K562 (cell line): ENCODE results near the gene PRKACG. TPM values are rescaled to one million over a fixed set of nuclear protein-coding genes. Genes with fewer than 3 reads are reported as not detected.
A peak's percentile ranks its signal among the peaks of the same experiment; 100 is the strongest.

ENCODE experiments used
- ATAC-seq: fragments of 200-7000 bp; cut with Tn5 transposase; 3 replicates; pipeline ENCODE4 v1.9.1; 2020; ENCODE audit warnings: moderate library complexity
- BruUV-seq: library from RNA; stranded (reverse); fragments of 400-500 nt; replicated peaks from 2 replicates; lab custom pipeline; 2021; lab: Mats Ljungman, UMichigan
- CTCF ChIA-PET: fragments of 300-600 bp; formaldehyde crosslinking; extraction: SDS; loops from one replicate; lab custom pipeline; 2021; ENCODE audit warnings: low intra/inter-chr PET ratio; lab: Yijun Ruan, JAX
- POLR2A ChIA-PET: fragments of 300-600, 350-650 bp; sonication (Branson Sonifier 250); formaldehyde crosslinking; extraction: SDS; loops from one replicate; lab custom pipeline; 2021; ENCODE audit warnings: antibody characterized with exemption, inconsistent platforms; lab: Yijun Ruan, JAX
- DNase-seq, 4 experiments: peaks; one replicate each; pipeline versions ENCODE4 v3.0.0 to v3.0.0-alpha.2; 2011 to 2018; ENCODE audit warnings: low spot score in 3 of 4, mixed read lengths in 3 of 4; ENCODE audit errors: extremely low read depth in 1 of 4
- FAIRE-seq: peaks from 2 replicates; lab custom pipeline; 2011; peaks lifted over from hg19 to GRCh38; lab: Jason Lieb, UNC
- H2AFZ ChIP-seq: 2 replicates; pipeline ENCODE4 v1.6.0; 2011; ENCODE audit warnings: low read depth, low read length, control low read depth, inconsistent platforms
- H3K27ac ChIP-seq: fragments of 200-600 bp; 3 replicates; pipeline ENCODE4 v1.8.0; 2011; ENCODE audit warnings: low read depth, mild to moderate bottlenecking, control low read depth, inconsistent platforms, low read length, moderate library complexity, mixed read lengths; ENCODE audit errors: extremely low read depth
- H3K27me3 ChIP-seq, 2 experiments: fragments of 300-600 bp in 1 of 2; 2 replicates in 1 of 2; 3 replicates in 1 of 2; pipeline versions ENCODE4 v1.6.0 to v1.8.0; 2011; ENCODE audit warnings: inconsistent platforms in 2 of 2, low read length in 2 of 2, mild to moderate bottlenecking in 1 of 2, mixed read lengths in 1 of 2, moderate library complexity in 1 of 2; ENCODE audit not compliant: control insufficient read depth in 2 of 2, insufficient read depth in 2 of 2
- H3K36me3 ChIP-seq: fragments of 300-600 bp; 3 replicates; pipeline ENCODE4 v1.8.0; 2011; ENCODE audit warnings: mild to moderate bottlenecking, low read length, inconsistent platforms; ENCODE audit not compliant: control insufficient read depth, insufficient read depth
- H3K4me1 ChIP-seq, 2 experiments: fragments of 200-600 bp in 1 of 2; replicated peaks in 1 of 2; 2 replicates in 1 of 2; 3 replicates in 1 of 2; pipeline versions ENCODE4 v1.5.1 to v1.8.0; 2011; ENCODE audit warnings: inconsistent platforms in 2 of 2, low read length in 2 of 2, mild to moderate bottlenecking in 1 of 2, mixed read lengths in 1 of 2, moderate library complexity in 1 of 2; ENCODE audit not compliant: control insufficient read depth in 2 of 2, insufficient read depth in 2 of 2
- H3K4me2 ChIP-seq: 2 replicates; pipeline ENCODE4 v1.6.1; 2011; ENCODE audit warnings: low read length, control low read depth, inconsistent platforms, mixed read lengths; ENCODE audit not compliant: insufficient read depth
- H3K4me3 ChIP-seq: fragments of 200-600 bp; sonication (generic), shearing (Covaris generic); 2 replicates; pipeline ENCODE4 v1.5.1; 2016; ENCODE audit warnings: control low read depth, inconsistent platforms
- H3K79me2 ChIP-seq: fragments of 200-600 bp; 3 replicates; pipeline ENCODE4 v1.8.0; 2011; ENCODE audit warnings: low read length, inconsistent platforms; ENCODE audit not compliant: control insufficient read depth, insufficient read depth
- H3K9ac ChIP-seq, 2 experiments: 2 replicates each; pipeline versions ENCODE4 v1.6.0 to v1.6.1; 2011; ENCODE audit warnings: low read depth in 2 of 2, low read length in 2 of 2, control low read depth in 1 of 2, inconsistent platforms in 1 of 2, mild to moderate bottlenecking in 1 of 2, mixed read lengths in 1 of 2; ENCODE audit not compliant: insufficient read depth in 1 of 2
- H3K9me1 ChIP-seq: one replicate; pipeline ENCODE4 v1.6.0; 2011; ENCODE audit warnings: inconsistent platforms, mild to moderate bottlenecking, low read length, moderate library complexity; ENCODE audit not compliant: control insufficient read depth, insufficient read depth
- H3K9me3 ChIP-seq: replicated peaks from 2 replicates; pipeline ENCODE4 v1.5.1; 2011; ENCODE audit warnings: low read depth, low read length, inconsistent platforms; ENCODE audit not compliant: control insufficient read depth, insufficient read depth
- H4K20me1 ChIP-seq: replicated peaks from 2 replicates; pipeline ENCODE4 v1.6.1; 2011; ENCODE audit warnings: low read length, inconsistent platforms, mixed read lengths; ENCODE audit not compliant: control insufficient read depth, insufficient read depth
- HLTF ChIP-seq: fragments of 450-650 bp; IDR thresholded peaks from 2 replicates; pipeline ENCODE4 v1.6.1; 2016
- WGBS: fragments of 100-300 bp; shearing (Covaris generic); methylation state at CpG from one replicate; pipeline ENCODE4 v1.1.6; 2016; ENCODE audit warnings: low coverage, mixed read lengths; ENCODE audit not compliant: insufficient coverage; ENCODE audit errors: missing lambda C conversion rate; 5-methylcytosine and 5-hydroxymethylcytosine counted together
- in situ Hi-C: fragments of 300-500 bp; cut with MboI; formaldehyde crosslinking; loops from 4 replicates; pipeline ENCODE4 v1.15.0; 2018; ENCODE audit warnings: inconsistent platforms, mixed read lengths
- intact Hi-C: fragments of 100-400 bp; cut with micrococcal nuclease; formaldehyde crosslinking; loops from 2 replicates; pipeline ENCODE4 v1.14.2; 2022
- polyA plus RNA-seq, 8 experiments: library from polyadenylated mRNA; depleted of rRNA in 4 of 8; stranded (reverse) in 5 of 8; unstranded in 3 of 8; fragments of >200 nt; fragmentation: Nextera tagmentation in 2 of 8; fragmentation: Illumina TruSeq in 1 of 8; extraction: Ambion mirVana in 2 of 8; extraction: Trizol in 1 of 8; gene quantifications; 2 replicates each; pipeline versions ENCODE4 v1.2.1 to v1.2.3, GENCODE V29; 2011 to 2014; ENCODE audit warnings: inconsistent platforms in 1 of 8, missing spikeins in 1 of 8
- total RNA-seq, 7 experiments: library from RNA; depleted of rRNA in 6 of 7; stranded (reverse); fragments of >200 nt in 6 of 7; fragmentation: Illumina TruSeq in 2 of 7; extraction: Trizol in 2 of 7; gene quantifications; 2 replicates each; pipeline versions ENCODE4 v1.2.1 to v1.2.3, GENCODE V29; 2011 to 2021; ENCODE audit warnings: low replicate concordance in 1 of 7
- TF ChIP-seq, protein P1 (sequence below): fragments of 450-650 bp; IDR thresholded peaks from 2 replicates; pipeline ENCODE4 v1.6.1; 2017; ENCODE audit warnings: antibody characterized with exemption, mild to moderate bottlenecking

Gene PRKACG
- total and polyA plus RNA-seq, 9 of the 15 experiments (the other 6 are each of a cell fraction or from before 2014, with no cell fraction given) = not detected

DNA sequence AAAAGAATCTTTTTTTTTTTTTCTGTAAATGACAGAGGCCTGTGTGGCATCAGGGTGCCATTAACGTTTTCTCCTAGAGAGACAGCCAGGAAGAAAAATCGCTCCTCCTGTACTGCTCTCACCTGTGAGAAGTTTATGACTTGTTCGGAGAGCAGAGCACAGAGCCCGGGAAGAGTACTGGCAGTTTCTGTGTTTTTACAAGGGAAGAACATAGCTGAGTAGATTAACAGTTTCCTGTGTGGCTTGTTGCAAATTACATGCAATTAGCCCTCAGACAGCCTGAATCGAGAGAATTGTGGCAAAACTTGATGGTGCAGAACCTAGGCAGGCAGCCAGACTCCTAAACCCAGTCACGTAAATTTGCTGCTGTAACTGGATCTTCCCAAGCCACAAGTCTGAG, 32.1 kb downstream of the PRKACG start:
- H3K9ac ChIP-seq = peak overlapping the region; percentile 8 to 80; a peak in 2 of 4 replicates
- no peaks in the 10 kb centered on the region for H4K20me1 ChIP-seq
- no peak; the same call in 1 of the 3 replicates for ATAC-seq
- no peaks in the 10 kb centered on the region for H3K9me3 ChIP-seq
- in situ Hi-C loops (no loop called here), intact Hi-C loops (no loop called here)
- CTCF ChIA-PET = no interaction called here
- POLR2A ChIA-PET = interaction anchor here (0.7 kb wide), 1 partner anchor 17 kb away, joined by 3 read pairs; no protein-coding TSS in a partner anchor
- no TSS peak for BruUV-seq
- WGBS = 31% methylated on average over 6 of the region's 6 CpGs
- H3K9me1 ChIP-seq = no peaks in the 10 kb centered on the region
- H3K79me2 ChIP-seq = no peaks in the 10 kb centered on the region
- peak overlapping the region; percentile 26; the same call in 1 of the 2 replicates for H3K4me2 ChIP-seq
- peak overlapping the region; percentile 46 for H3K27ac ChIP-seq
- no peak overlapping the region for H3K4me3 ChIP-seq
- DNase-seq = no peak
- H2AFZ ChIP-seq = peak overlapping the region; percentile 25; the same call in 1 of the 2 replicates
- H3K36me3 ChIP-seq = no peaks in the 10 kb centered on the region
- no peak for TF ChIP-seq HLTF
- TF ChIP-seq, protein P1, sequence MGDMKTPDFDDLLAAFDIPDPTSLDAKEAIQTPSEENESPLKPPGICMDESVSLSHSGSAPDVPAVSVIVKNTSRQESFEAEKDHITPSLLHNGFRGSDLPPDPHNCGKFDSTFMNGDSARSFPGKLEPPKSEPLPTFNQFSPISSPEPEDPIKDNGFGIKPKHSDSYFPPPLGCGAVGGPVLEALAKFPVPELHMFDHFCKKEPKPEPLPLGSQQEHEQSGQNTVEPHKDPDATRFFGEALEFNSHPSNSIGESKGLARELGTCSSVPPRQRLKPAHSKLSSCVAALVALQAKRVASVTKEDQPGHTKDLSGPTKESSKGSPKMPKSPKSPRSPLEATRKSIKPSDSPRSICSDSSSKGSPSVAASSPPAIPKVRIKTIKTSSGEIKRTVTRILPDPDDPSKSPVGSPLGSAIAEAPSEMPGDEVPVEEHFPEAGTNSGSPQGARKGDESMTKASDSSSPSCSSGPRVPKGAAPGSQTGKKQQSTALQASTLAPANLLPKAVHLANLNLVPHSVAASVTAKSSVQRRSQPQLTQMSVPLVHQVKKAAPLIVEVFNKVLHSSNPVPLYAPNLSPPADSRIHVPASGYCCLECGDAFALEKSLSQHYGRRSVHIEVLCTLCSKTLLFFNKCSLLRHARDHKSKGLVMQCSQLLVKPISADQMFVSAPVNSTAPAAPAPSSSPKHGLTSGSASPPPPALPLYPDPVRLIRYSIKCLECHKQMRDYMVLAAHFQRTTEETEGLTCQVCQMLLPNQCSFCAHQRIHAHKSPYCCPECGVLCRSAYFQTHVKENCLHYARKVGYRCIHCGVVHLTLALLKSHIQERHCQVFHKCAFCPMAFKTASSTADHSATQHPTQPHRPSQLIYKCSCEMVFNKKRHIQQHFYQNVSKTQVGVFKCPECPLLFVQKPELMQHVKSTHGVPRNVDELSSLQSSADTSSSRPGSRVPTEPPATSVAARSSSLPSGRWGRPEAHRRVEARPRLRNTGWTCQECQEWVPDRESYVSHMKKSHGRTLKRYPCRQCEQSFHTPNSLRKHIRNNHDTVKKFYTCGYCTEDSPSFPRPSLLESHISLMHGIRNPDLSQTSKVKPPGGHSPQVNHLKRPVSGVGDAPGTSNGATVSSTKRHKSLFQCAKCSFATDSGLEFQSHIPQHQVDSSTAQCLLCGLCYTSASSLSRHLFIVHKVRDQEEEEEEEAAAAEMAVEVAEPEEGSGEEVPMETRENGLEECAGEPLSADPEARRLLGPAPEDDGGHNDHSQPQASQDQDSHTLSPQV = 0 out of 2 replicates have a peak, but pooled peaks have one; percentile 17
- peaks cover 11 to 59% of the 10 kb centered on the region in 2 experiments; a peak in 4 of 5 replicates for H3K4me1 ChIP-seq
- H3K27me3 ChIP-seq = no peaks in the 10 kb centered on the region
- no peak for FAIRE-seq
